NCI-H1694 (cell line): Measurements from ENCODE around the gene MYNN.

Experiments used
- DNase-seq: peaks from one replicate; lab custom pipeline; 2025; lab: John Stamatoyannopoulos, UW

MYNN gene

GRCh38 chr3:169835533-169835932 lies 62.3 kb downstream of the MYNN start:
- no peak for DNase-seq

GRCh38 chr3:169836078-169836941 lies 63.1 kb downstream of the MYNN start:
- no peak for DNase-seq

DNA sequence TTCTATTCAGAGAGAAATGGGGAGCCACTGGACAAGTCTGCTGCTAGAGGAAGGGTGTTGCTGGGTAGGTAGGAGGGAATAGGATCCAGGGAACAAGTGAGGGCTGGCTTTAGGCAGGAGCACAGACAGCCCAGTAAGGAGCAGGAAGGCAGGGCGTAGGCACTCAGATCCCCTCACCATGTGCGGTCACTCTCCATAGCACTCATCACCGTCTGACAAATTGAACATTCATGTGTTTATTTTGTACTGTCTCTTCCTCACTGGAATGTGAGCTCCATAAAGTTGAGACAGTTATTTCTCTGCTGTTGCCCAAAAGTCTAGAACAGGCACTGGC lies 63.7 kb downstream of the MYNN start:
- no peak for DNase-seq

GRCh38 chr3:169838511-169839030 lies 65.4 kb downstream of the MYNN start:
- DNase-seq: no peak
